Esophagus squamous epithelium (tissue), 5 donors: ENCODE measurements around the gene TFAP2B. TPM values are rescaled to one million over a fixed set of nuclear protein-coding genes. Genes with fewer than 3 reads are reported as not detected.

Source experiments
- DNase-seq: peaks from one replicate; lab custom pipeline; 2025; lab: John Stamatoyannopoulos, UW
- H3K27ac ChIP-seq, 4 donors: fragments of 200-600 bp; sonication (generic); one replicate each; pipeline ENCODE4 v1.5.1; 2016 to 2019; ENCODE audit warnings: mild to moderate bottlenecking in 1 of 4
- H3K27me3 ChIP-seq, 4 donors: fragments of 200-600 bp; sonication (generic); 1 replicate in 3 of 4; 2 replicates in 1 of 4; pipeline versions ENCODE4 v1.5.1 to v1.6.0; 2017 to 2021; ENCODE audit warnings: antibody characterized with exemption in 1 of 4
- H3K36me3 ChIP-seq, 3 donors: fragments of 200-600 bp; sonication (generic); one replicate each; pipeline ENCODE4 v1.5.1; 2016 to 2019
- H3K4me1 ChIP-seq, 3 donors: fragments of 200-600 bp; sonication (generic); one replicate each; pipeline ENCODE4 v1.5.1; 2017 to 2019
- H3K4me3 ChIP-seq, 4 donors: fragments of 200-600 bp; sonication (generic); 1 replicate in 3 of 4; 2 replicates in 1 of 4; pipeline ENCODE4 v1.5.1; 2016 to 2019; ENCODE audit warnings: mild to moderate bottlenecking in 2 of 4, moderate library complexity in 1 of 4
- H3K9me3 ChIP-seq, 3 donors: fragments of 200-600 bp; sonication (generic); one replicate each; pipeline ENCODE4 v1.5.1; 2016 to 2019
- CTCF ChIP-seq, 6 experiments: fragments of 450-650 bp in 4 of 6; fragments of 200-600 bp in 2 of 6; sonication (generic) in 2 of 6; IDR thresholded peaks; one replicate each; pipeline ENCODE4 v1.5.1; 2016 to 2019; ENCODE audit warnings: antibody characterized with exemption in 6 of 6, mild to moderate bottlenecking in 4 of 6, moderate library complexity in 4 of 6
- POLR2A ChIP-seq, 4 donors: fragments of 450-650 bp; IDR thresholded peaks; one replicate each; pipeline ENCODE4 v1.6.1; 2017; ENCODE audit warnings: antibody characterized with exemption in 4 of 4, mild to moderate bottlenecking in 4 of 4, moderate library complexity in 3 of 4
- WGBS, 2 donors: methylation state at CpG; one replicate each; pipeline ENCODE4 v1.1.5; 2018; 5-methylcytosine and 5-hydroxymethylcytosine counted together
- intact Hi-C: fragments of 100-400 bp; cut with DNase I; formaldehyde crosslinking; loops from one replicate; pipeline ENCODE4 v1.15.0; 2022
- total RNA-seq, 4 donors: library from RNA; depleted of rRNA; stranded (reverse); fragments of >200 nt; gene quantifications; one replicate each; pipeline ENCODE4 v1.1.0, GENCODE V29; 2016
- donor health status: DM: yes; HTN: yes; CAD: no.

Gene TFAP2B
- total RNA-seq, 4 donors from 2014 or later: 0.35 to 4.4 (median 1.8) TPM

GRCh38 chr6:50853939-50854338 lies 35.3 kb downstream of the TFAP2B start:
- peaks cover 3 to 25% (median 4%) of the 10 kb centered on the region in 3 donors for H3K4me1 ChIP-seq
- no peak for DNase-seq
- H3K4me3 ChIP-seq: no peak overlapping the region
- H3K9me3 ChIP-seq: no peaks in the 10 kb centered on the region
- intact Hi-C loops: no loop called here
- H3K36me3 ChIP-seq: no peaks in the 10 kb centered on the region
- peaks cover 0 to 53% (median 0%) of the 10 kb centered on the region in 4 donors for H3K27me3 ChIP-seq
- 27 to 38% methylated on average over 4 to 5 of the region's 6 CpGs for WGBS, 2 donors
- no peak for TF ChIP-seq CTCF (IDR thresholded peaks at IDR 0.05)
- no peak for TF ChIP-seq POLR2A (IDR thresholded peaks at IDR 0.05)
- H3K27ac ChIP-seq: no peak overlapping the region

- no peak for DNase-seq
- no peak for TF ChIP-seq POLR2A (IDR thresholded peaks at IDR 0.05)
- no peak overlapping the region for H3K27ac ChIP-seq
- H3K4me3 ChIP-seq: no peak overlapping the region
- peaks cover 0 to 7% (median 0%) of the 10 kb centered on the region in 4 donors for H3K27me3 ChIP-seq
- intact Hi-C loops: no loop called here
- no peaks in the 10 kb centered on the region for H3K4me1 ChIP-seq
- no peaks in the 10 kb centered on the region for H3K9me3 ChIP-seq
- no peaks in the 10 kb centered on the region for H3K36me3 ChIP-seq
- WGBS, 2 donors: 0 to 50% methylated on average over 1 of the region's 1 CpG
These were observed 43.0 kb downstream of the TFAP2B start for GRCh38 chr6:50861692-50862091.

GRCh38 chr6:50862176-50862575 lies 43.5 kb downstream of the TFAP2B start:
- no peaks in the 10 kb centered on the region for H3K36me3 ChIP-seq
- H3K4me1 ChIP-seq: no peaks in the 10 kb centered on the region
- intact Hi-C loops: no loop called here
- no peak overlapping the region for H3K27ac ChIP-seq
- H3K9me3 ChIP-seq: no peaks in the 10 kb centered on the region
- WGBS, 2 donors: 57 to 62% methylated on average over 3 of the region's 3 CpGs
- no peak overlapping the region for H3K4me3 ChIP-seq
- no peak for DNase-seq
- peaks cover 0 to 7% (median 0%) of the 10 kb centered on the region in 4 donors for H3K27me3 ChIP-seq
- TF ChIP-seq CTCF (IDR thresholded peaks at IDR 0.05) (no peak), POLR2A (IDR thresholded peaks at IDR 0.05) (no peak)

- intact Hi-C loops: no loop called here
- no peak overlapping the region for H3K4me3 ChIP-seq
- peaks cover 0 to 3% (median 0%) of the 10 kb centered on the region in 4 donors for H3K27me3 ChIP-seq
- 9 to 21% methylated on average over 1 of the region's 1 CpG for WGBS, 2 donors
- no peaks in the 10 kb centered on the region for H3K9me3 ChIP-seq
- H3K36me3 ChIP-seq: no peaks in the 10 kb centered on the region
- H3K27ac ChIP-seq: no peak overlapping the region
- TF ChIP-seq CTCF (IDR thresholded peaks at IDR 0.05): no peak
- no peak for TF ChIP-seq POLR2A (IDR thresholded peaks at IDR 0.05)
- H3K4me1 ChIP-seq: no peaks in the 10 kb centered on the region
- DNase-seq: no peak
These were observed 45.9 kb downstream of the TFAP2B start for GRCh38 chr6:50864601-50865000.

- no peak for TF ChIP-seq CTCF (IDR thresholded peaks at IDR 0.05)
- TF ChIP-seq POLR2A (IDR thresholded peaks at IDR 0.05): no peak
- 92 to 100% methylated on average over 1 of the region's 1 CpG for WGBS, 2 donors
- H3K36me3 ChIP-seq: no peaks in the 10 kb centered on the region
- DNase-seq: no peak
- no peak overlapping the region for H3K4me3 ChIP-seq
- intact Hi-C loops: no loop called here
- no peaks in the 10 kb centered on the region for H3K27me3 ChIP-seq
- no peak overlapping the region for H3K27ac ChIP-seq
- H3K9me3 ChIP-seq: no peaks in the 10 kb centered on the region
- H3K4me1 ChIP-seq: no peaks in the 10 kb centered on the region
These were observed 49.8 kb downstream of the TFAP2B start for GRCh38 chr6:50868466-50868865.

- DNase-seq: no peak
- no peaks in the 10 kb centered on the region for H3K4me1 ChIP-seq
- no peak overlapping the region for H3K4me3 ChIP-seq
- no peaks in the 10 kb centered on the region for H3K36me3 ChIP-seq
- no peak for TF ChIP-seq CTCF (IDR thresholded peaks at IDR 0.05)
- WGBS, 2 donors: 47 to 50% methylated on average over 1 of the region's 1 CpG
- H3K27ac ChIP-seq: no peak overlapping the region
- H3K9me3 ChIP-seq: no peaks in the 10 kb centered on the region
- intact Hi-C loops: no loop called here
- H3K27me3 ChIP-seq: no peaks in the 10 kb centered on the region
These were observed 54.5 kb downstream of the TFAP2B start for GRCh38 chr6:50873167-50873566.
